ENCODE measurements around the gene ENAH. TPM values are rescaled to one million over a fixed set of nuclear protein-coding genes. Genes with fewer than 3 reads are reported as not detected.

ENAH gene
- polyA plus RNA-seq, 1 of the 3 experiments (the other 2 are of a cell fraction) = 48.9 TPM

DNA sequence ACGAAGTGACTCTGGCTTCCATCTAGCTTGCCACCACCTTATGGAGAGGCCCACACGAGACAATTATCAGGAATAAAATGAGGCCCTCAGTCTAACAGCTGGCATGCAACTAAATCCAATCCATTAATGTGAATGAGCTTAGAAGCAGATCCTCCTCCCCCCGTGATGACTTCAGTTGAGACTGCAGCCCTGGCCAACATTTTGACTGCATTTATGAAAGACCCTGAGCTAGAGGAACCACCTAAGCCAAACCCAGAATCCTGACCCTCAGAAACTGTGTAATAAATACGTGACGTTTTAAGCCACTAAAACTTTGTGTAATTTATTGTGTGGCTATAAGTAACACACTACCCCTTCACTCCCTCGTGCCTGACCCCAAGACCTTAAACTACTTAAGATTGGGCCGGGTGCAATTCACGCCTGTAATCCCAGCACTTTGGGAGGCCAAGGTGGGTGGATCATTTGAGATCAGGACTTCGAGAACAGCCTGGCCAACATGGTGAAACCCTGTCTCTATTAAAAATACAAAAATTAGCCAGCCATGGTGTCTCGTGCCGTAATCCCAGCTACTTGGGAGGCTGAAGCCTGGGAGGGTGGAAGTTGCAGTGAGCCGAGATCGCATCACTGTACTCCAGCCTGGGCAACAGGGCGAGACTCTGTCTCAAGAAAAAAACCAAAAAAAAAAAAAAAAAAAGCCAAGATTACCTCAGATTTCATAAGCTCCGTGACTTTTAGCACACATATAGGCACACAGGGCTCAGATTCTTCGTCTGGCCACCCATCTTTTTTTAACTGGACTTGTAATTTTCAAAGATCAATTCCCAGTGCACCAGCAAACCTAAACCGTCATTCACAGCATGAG lies 72.5 kb downstream of the ENAH start:
- ChIA-PET POLR2A (no interaction called here), CTCF (interaction anchor here (1.0 to 1.7 kb wide), 6 partner anchors 12 to 192 kb away, joined by 3 to 5 read pairs (median 4); no protein-coding TSS in a partner anchor)
- WGBS (ENCODE audit: low lambda C conversion rate) = 89% methylated on average over 17 of the region's 17 CpGs

More for the DNA sequence above, 72.5 kb downstream of the ENAH start:
- Histone ChIP-seq H3K9me3 (no peaks in the 10 kb centered on the region), H3K4me2 (no peak overlapping the region), H3K27ac (ENCODE audit: low read depth in 2 of 2, low read length in 1 of 2) (peak overlapping the region in 1 of 2 experiments; percentile 66; a peak in 2 of 4 replicates), H3F3A (replicated peaks; ENCODE audit: insufficient read depth) (peaks cover 38% of the 10 kb centered on the region), H3K4me3 (ENCODE audit: low read depth in 2 of 2, low read length in 1 of 2) (no peak overlapping the region), H3K4me1 (ENCODE audit: control insufficient read depth in 1 of 2, insufficient read depth in 2 of 2, low read depth in 1 of 2, low read length in 1 of 2) (peaks cover 19 to 37% of the 10 kb centered on the region in 2 experiments), H3K27me3 (ENCODE audit: insufficient read depth) (no peaks in the 10 kb centered on the region), H3K79me2 (ENCODE audit: insufficient read depth) (peaks cover 100% of the 10 kb centered on the region), H2AFZ (ENCODE audit: low read depth) (no peak overlapping the region), H3K9me2 (no peaks in the 10 kb centered on the region), H4K20me1 (ENCODE audit: insufficient read depth) (peaks cover 96% of the 10 kb centered on the region), H3K36me3 (replicated peaks in 1 of 2; ENCODE audit: control insufficient read depth in 1 of 2, insufficient read depth in 2 of 2, low read length in 1 of 2) (peaks cover 11 to 17% of the 10 kb centered on the region in 2 experiments), H3K9ac (no peak overlapping the region)
- no peak for TF ChIP-seq NRF1 (IDR thresholded peaks at IDR 0.05; ENCODE audit: low read depth, low read length)
- no peak for TF ChIP-seq CHD2 (IDR thresholded peaks at IDR 0.05; ENCODE audit: low read length, partially characterized antibody)
- TF ChIP-seq SMC3 (IDR thresholded peaks at IDR 0.05; ENCODE audit: low read depth, low read length) = no peak
- no peak for TF ChIP-seq FOXJ3 (CRISPR knock-in tag; IDR thresholded peaks at IDR 0.05)
- TF ChIP-seq TEAD4 (IDR thresholded peaks at IDR 0.05; ENCODE audit: borderline replicate concordance, insufficient read depth) = no peak
- TF ChIP-seq RAD21 (IDR thresholded peaks at IDR 0.05; ENCODE audit: low read length) = no peak
- TF ChIP-seq, protein P1, sequence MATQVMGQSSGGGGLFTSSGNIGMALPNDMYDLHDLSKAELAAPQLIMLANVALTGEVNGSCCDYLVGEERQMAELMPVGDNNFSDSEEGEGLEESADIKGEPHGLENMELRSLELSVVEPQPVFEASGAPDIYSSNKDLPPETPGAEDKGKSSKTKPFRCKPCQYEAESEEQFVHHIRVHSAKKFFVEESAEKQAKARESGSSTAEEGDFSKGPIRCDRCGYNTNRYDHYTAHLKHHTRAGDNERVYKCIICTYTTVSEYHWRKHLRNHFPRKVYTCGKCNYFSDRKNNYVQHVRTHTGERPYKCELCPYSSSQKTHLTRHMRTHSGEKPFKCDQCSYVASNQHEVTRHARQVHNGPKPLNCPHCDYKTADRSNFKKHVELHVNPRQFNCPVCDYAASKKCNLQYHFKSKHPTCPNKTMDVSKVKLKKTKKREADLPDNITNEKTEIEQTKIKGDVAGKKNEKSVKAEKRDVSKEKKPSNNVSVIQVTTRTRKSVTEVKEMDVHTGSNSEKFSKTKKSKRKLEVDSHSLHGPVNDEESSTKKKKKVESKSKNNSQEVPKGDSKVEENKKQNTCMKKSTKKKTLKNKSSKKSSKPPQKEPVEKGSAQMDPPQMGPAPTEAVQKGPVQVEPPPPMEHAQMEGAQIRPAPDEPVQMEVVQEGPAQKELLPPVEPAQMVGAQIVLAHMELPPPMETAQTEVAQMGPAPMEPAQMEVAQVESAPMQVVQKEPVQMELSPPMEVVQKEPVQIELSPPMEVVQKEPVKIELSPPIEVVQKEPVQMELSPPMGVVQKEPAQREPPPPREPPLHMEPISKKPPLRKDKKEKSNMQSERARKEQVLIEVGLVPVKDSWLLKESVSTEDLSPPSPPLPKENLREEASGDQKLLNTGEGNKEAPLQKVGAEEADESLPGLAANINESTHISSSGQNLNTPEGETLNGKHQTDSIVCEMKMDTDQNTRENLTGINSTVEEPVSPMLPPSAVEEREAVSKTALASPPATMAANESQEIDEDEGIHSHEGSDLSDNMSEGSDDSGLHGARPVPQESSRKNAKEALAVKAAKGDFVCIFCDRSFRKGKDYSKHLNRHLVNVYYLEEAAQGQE (IDR thresholded peaks at IDR 0.05; ENCODE audit: low read depth, low read length) = no peak
- TF ChIP-seq FOSL2 (IDR thresholded peaks at IDR 0.05; ENCODE audit: borderline replicate concordance, low read depth) = no peak
- TF ChIP-seq, protein P2, sequence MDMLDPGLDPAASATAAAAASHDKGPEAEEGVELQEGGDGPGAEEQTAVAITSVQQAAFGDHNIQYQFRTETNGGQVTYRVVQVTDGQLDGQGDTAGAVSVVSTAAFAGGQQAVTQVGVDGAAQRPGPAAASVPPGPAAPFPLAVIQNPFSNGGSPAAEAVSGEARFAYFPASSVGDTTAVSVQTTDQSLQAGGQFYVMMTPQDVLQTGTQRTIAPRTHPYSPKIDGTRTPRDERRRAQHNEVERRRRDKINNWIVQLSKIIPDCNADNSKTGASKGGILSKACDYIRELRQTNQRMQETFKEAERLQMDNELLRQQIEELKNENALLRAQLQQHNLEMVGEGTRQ (IDR thresholded peaks at IDR 0.05; ENCODE audit: borderline replicate concordance, low read depth, low read length) = no peak
- TF ChIP-seq, protein P3, sequence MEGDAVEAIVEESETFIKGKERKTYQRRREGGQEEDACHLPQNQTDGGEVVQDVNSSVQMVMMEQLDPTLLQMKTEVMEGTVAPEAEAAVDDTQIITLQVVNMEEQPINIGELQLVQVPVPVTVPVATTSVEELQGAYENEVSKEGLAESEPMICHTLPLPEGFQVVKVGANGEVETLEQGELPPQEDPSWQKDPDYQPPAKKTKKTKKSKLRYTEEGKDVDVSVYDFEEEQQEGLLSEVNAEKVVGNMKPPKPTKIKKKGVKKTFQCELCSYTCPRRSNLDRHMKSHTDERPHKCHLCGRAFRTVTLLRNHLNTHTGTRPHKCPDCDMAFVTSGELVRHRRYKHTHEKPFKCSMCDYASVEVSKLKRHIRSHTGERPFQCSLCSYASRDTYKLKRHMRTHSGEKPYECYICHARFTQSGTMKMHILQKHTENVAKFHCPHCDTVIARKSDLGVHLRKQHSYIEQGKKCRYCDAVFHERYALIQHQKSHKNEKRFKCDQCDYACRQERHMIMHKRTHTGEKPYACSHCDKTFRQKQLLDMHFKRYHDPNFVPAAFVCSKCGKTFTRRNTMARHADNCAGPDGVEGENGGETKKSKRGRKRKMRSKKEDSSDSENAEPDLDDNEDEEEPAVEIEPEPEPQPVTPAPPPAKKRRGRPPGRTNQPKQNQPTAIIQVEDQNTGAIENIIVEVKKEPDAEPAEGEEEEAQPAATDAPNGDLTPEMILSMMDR (IDR thresholded peaks at IDR 0.05) = no peak
- no peak for TF ChIP-seq RXRA (IDR thresholded peaks at IDR 0.05; ENCODE audit: borderline replicate concordance, low read depth)
- no peak for TF ChIP-seq MXI1 (IDR thresholded peaks at IDR 0.05; ENCODE audit: low read depth, low read length)
- TF ChIP-seq NFIC (IDR thresholded peaks at IDR 0.05; ENCODE audit: borderline replicate concordance) = no peak
- no peak for TF ChIP-seq ELF1 (IDR thresholded peaks at IDR 0.05)
- TF ChIP-seq YY1 (IDR thresholded peaks at IDR 0.05; ENCODE audit: low read depth) = no peak
- DNase-seq = no peak
